Ascending aorta (tissue), 2 donors: ENCODE results near the gene RERG. TPM values are rescaled to one million over a fixed set of nuclear protein-coding genes. Genes with fewer than 3 reads are reported as not detected.

ENCODE experiments used
- DNase-seq, 2 donors: peaks; one replicate each; pipeline ENCODE4 v3.0.0-alpha.2; 2019; ENCODE audit warnings: low spot score in 2 of 2
- H3K27ac ChIP-seq, 2 donors: fragments of 200-600 bp; sonication (generic); one replicate each; pipeline ENCODE4 v1.5.1; 2016 to 2017; ENCODE audit warnings: mild to moderate bottlenecking in 1 of 2
- H3K27me3 ChIP-seq: fragments of 200-600 bp; sonication (generic); one replicate; pipeline ENCODE4 v1.5.1; 2017
- H3K36me3 ChIP-seq, 2 donors: fragments of 200-600 bp; sonication (generic); one replicate each; pipeline ENCODE4 v1.5.1; 2016
- H3K4me1 ChIP-seq, 2 donors: fragments of 200-600 bp; sonication (generic); one replicate each; pipeline ENCODE4 v1.5.1; 2016 to 2017; ENCODE audit warnings: mild to moderate bottlenecking in 1 of 2
- H3K4me3 ChIP-seq, 2 donors: fragments of 200-600 bp; sonication (generic); one replicate each; pipeline ENCODE4 v1.5.1; 2016 to 2017; ENCODE audit warnings: mild to moderate bottlenecking in 1 of 2
- H3K9me3 ChIP-seq, 2 donors: fragments of 200-600 bp; sonication (generic); one replicate each; pipeline ENCODE4 v1.5.1; 2016
- CTCF ChIP-seq, 3 experiments: fragments of 200-600 bp in 2 of 3; fragments of 450-650 bp in 1 of 3; sonication (generic) in 2 of 3; IDR thresholded peaks; one replicate each; pipeline ENCODE4 v1.5.1; 2016 to 2019; ENCODE audit warnings: antibody characterized with exemption in 3 of 3, mild to moderate bottlenecking in 1 of 3, moderate library complexity in 1 of 3
- intact Hi-C: fragments of 100-400 bp; cut with DNase I; formaldehyde crosslinking; loops from one replicate; pipeline ENCODE4 v1.15.1; 2023
- total RNA-seq: library from RNA; depleted of rRNA; stranded (reverse); fragments of >200 nt; gene quantifications from one replicate; pipeline ENCODE4 v1.1.0, GENCODE V29; 2016

RERG gene
- total RNA-seq, 1 donor from 2014 or later = 55.7 TPM

DNA sequence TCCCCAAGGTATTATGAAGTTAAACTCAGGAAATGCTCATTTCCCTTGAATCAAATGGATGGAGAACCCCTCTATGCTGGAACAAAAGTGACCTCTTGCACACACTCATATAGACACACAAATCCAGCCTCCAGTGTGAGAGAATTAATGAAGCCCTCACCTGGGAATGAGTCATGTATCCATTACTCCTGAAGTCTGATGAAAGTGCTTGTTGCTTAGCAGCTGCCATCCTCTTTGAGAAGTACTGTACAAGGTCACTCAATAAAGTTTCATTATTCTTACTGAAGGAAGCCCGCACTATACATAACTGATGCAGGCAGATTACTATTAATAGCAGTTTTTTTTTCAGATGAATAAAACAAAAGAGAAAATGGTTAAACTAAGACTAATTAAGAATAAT, 102.3 kb downstream of the RERG start:
- intact Hi-C loops = loop anchor here (10.0 kb wide), 1 partner anchor 114 kb away; no protein-coding TSS in a partner anchor
- Histone ChIP-seq H3K27me3 (no peaks in the 10 kb centered on the region), H3K36me3 (peaks cover 0 to 4% of the 10 kb centered on the region in 2 donors), H3K27ac (no peak overlapping the region), H3K4me3 (no peak overlapping the region), H3K9me3 (no peaks in the 10 kb centered on the region), H3K4me1 (peaks cover 4 to 5% of the 10 kb centered on the region in 2 donors)
- TF ChIP-seq CTCF (IDR thresholded peaks at IDR 0.05) = no peak
- no peak for DNase-seq

GRCh38 chr12:15116983-15117382, 104.2 kb downstream of the RERG start:
- intact Hi-C loops = loop anchor here (10.0 kb wide), 1 partner anchor 112 kb away; no protein-coding TSS in a partner anchor
- Histone ChIP-seq H3K4me3 (no peak overlapping the region), H3K27me3 (no peaks in the 10 kb centered on the region), H3K4me1 (peaks cover 4 to 5% of the 10 kb centered on the region in 2 donors), H3K9me3 (no peaks in the 10 kb centered on the region), H3K27ac (peak overlapping the region in 1 of 2 donors; percentile 54), H3K36me3 (peaks cover 0 to 4% of the 10 kb centered on the region in 2 donors)
- no peak for TF ChIP-seq CTCF (IDR thresholded peaks at IDR 0.05)
- DNase-seq = no peak

DNA sequence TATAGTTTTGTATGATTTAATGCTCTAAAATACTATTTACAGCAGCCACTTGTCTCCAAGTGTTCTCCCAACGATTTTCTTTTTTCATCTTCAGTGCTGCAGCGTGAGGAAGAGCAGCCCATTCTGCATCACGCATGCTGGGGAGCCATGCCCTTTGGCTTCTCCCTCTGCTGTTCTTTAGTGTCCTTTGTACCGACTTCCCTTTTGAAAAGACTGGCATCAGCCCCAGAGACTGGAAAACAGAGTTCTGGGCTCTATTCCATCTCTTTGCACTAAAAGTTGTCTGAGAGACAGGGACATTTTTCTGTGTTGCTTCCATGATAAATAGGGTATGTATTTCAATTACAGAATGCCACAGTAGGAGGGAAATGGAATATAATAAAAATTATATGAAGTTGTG, 105.1 kb downstream of the RERG start:
- H3K27me3 ChIP-seq = no peaks in the 10 kb centered on the region
- H3K9me3 ChIP-seq = no peaks in the 10 kb centered on the region
- peaks cover 0 to 4% of the 10 kb centered on the region in 2 donors for H3K36me3 ChIP-seq
- peak overlapping the region in 1 of 2 donors; percentile 41 for H3K4me3 ChIP-seq
- TF ChIP-seq CTCF (IDR thresholded peaks at IDR 0.05) = no peak
- no peak for DNase-seq
- intact Hi-C loops = loop anchor here (10.0 kb wide), 1 partner anchor 111 kb away; no protein-coding TSS in a partner anchor
- H3K4me1 ChIP-seq = peaks cover 4 to 5% of the 10 kb centered on the region in 2 donors
- H3K27ac ChIP-seq = peak overlapping the region; percentile 18 to 42

DNA sequence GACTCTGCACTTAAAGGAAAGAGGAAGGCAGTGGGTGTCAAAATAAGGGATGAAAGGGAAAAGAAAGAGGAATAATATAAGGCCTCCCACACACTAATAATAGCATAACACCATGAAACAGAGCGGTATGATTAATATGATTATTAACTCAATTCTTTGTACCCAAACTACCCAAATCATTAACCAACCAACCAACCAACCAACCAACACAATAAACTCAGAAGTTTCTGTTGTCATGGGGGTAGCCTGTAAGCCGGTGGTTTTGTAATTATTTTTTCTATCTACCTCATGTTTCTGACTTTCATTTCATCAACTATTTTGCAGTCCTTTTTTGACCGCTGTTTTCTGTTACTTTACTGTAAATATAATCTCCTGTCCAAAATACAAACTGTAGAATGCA, 105.8 kb downstream of the RERG start:
- Histone ChIP-seq H3K27ac (peak overlapping the region in 1 of 2 donors; percentile 36), H3K4me3 (no peak overlapping the region)

GRCh38 chr12:15114501-15114900, 106.7 kb downstream of the RERG start:
- Histone ChIP-seq H3K4me3 (no peak overlapping the region), H3K27ac (no peak overlapping the region), H3K9me3 (no peaks in the 10 kb centered on the region), H3K27me3 (no peaks in the 10 kb centered on the region), H3K36me3 (peaks cover 0 to 10% of the 10 kb centered on the region in 2 donors), H3K4me1 (peaks cover 4 to 5% of the 10 kb centered on the region in 2 donors)
- intact Hi-C loops = loop anchor here (10.0 kb wide), 1 partner anchor 110 kb away; no protein-coding TSS in a partner anchor
- DNase-seq = no peak
- no peak for TF ChIP-seq CTCF (IDR thresholded peaks at IDR 0.05)

More for the DNA sequence above, 105.8 kb downstream of the RERG start:
- H3K27me3 ChIP-seq = no peaks in the 10 kb centered on the region
- no peaks in the 10 kb centered on the region for H3K9me3 ChIP-seq
- peaks cover 4 to 5% of the 10 kb centered on the region in 2 donors for H3K4me1 ChIP-seq
- peaks cover 0 to 10% of the 10 kb centered on the region in 2 donors for H3K36me3 ChIP-seq
- no peak for TF ChIP-seq CTCF (IDR thresholded peaks at IDR 0.05)
- intact Hi-C loops = loop anchor here (10.0 kb wide), 1 partner anchor 111 kb away; no protein-coding TSS in a partner anchor
- no peak for DNase-seq
